B cell (primary cell): ENCODE results near the gene CEPT1. TPM values are rescaled to one million over a fixed set of nuclear protein-coding genes. Genes with fewer than 3 reads are reported as not detected.

Experiments
- ATAC-seq: fragments of 200-7000 bp; cut with Tn5 transposase; one replicate; pipeline ENCODE4 v1.10.0; 2021; ENCODE audit warnings: low read depth, mild to moderate bottlenecking, moderate number of reproducible peaks, moderate library complexity
- CTCF ChIA-PET: fragments of 350-600 bp; sonication (Branson Sonifier 250); formaldehyde crosslinking; loops from one replicate; lab custom pipeline; 2021; ENCODE audit warnings: antibody characterized with exemption, inconsistent platforms; lab: Charles Lee
- POLR2A ChIA-PET: fragments of 350-600 bp; sonication (Branson Sonifier 250); formaldehyde crosslinking; loops from one replicate; lab custom pipeline; 2021; ENCODE audit warnings: antibody characterized with exemption; lab: Charles Lee
- DNase-seq: peaks from one replicate; pipeline ENCODE4 v3.0.0; 2013
- H2AFZ ChIP-seq: 2 replicates; pipeline ENCODE4 v1.6.1; 2012; ENCODE audit warnings: mild to moderate bottlenecking, low read depth, low read length; ENCODE audit not compliant: insufficient read depth, poor library complexity, severe bottlenecking
- H3K27ac ChIP-seq, 2 donors: 1 replicate in 1 of 2; 2 replicates in 1 of 2; pipeline ENCODE4 v1.5.1; 2012 to 2013; ENCODE audit warnings: low read length in 2 of 2, mild to moderate bottlenecking in 2 of 2, moderate library complexity in 1 of 2
- H3K27me3 ChIP-seq, 4 experiments: fragments of 200-600 bp in 1 of 4; sonication (generic) in 1 of 4; replicated peaks in 1 of 4; 1 replicate in 2 of 4; 2 replicates in 2 of 4; pipeline versions ENCODE4 v1.6.1 to v1.7.0; 2013 to 2016; ENCODE audit warnings: low read length in 3 of 4, mild to moderate bottlenecking in 2 of 4, mixed read lengths in 1 of 4, moderate library complexity in 1 of 4; ENCODE audit not compliant: insufficient read depth in 4 of 4, control insufficient read depth in 3 of 4; ENCODE audit errors: control extremely low read depth in 1 of 4
- H3K36me3 ChIP-seq, 2 experiments: replicated peaks in 1 of 2; 1 replicate in 1 of 2; 2 replicates in 1 of 2; pipeline versions ENCODE4 v1.6.1 to v1.7.1; 2013; ENCODE audit warnings: low read length in 1 of 2; ENCODE audit not compliant: insufficient read depth in 2 of 2, control insufficient read depth in 1 of 2; ENCODE audit errors: control extremely low read depth in 1 of 2, extremely low read depth in 1 of 2
- H3K4me1 ChIP-seq, 2 donors: fragments of 200-600 bp in 1 of 2; sonication (generic) in 1 of 2; 1 replicate in 1 of 2; 2 replicates in 1 of 2; pipeline versions ENCODE4 v1.5.1 to v1.6.1; 2013 to 2017; ENCODE audit warnings: low read length in 2 of 2; ENCODE audit not compliant: control insufficient read depth in 2 of 2, insufficient read depth in 2 of 2
- H3K4me2 ChIP-seq: replicated peaks from 2 replicates; pipeline ENCODE3; 2012; ENCODE audit warnings: mild to moderate bottlenecking, low read depth, low read length; ENCODE audit not compliant: poor library complexity, severe bottlenecking
- H3K4me3 ChIP-seq, 5 experiments: fragments of 200-600 bp in 1 of 5; sonication (generic) in 1 of 5; 1 replicate in 3 of 5; 2 replicates in 2 of 5; pipeline versions ENCODE4 v1.5.1 to v1.7.0; 2011 to 2016; ENCODE audit warnings: low read length in 4 of 5, mild to moderate bottlenecking in 4 of 5, low read depth in 2 of 5, control low read depth in 1 of 5, moderate library complexity in 1 of 5; ENCODE audit not compliant: insufficient read depth in 1 of 5; ENCODE audit errors: control extremely low read depth in 1 of 5, extremely low read depth in 1 of 5
- H3K79me2 ChIP-seq: fragments of 200-600 bp; sonication (generic); one replicate; pipeline ENCODE4 v1.6.0; 2016; ENCODE audit warnings: low read length; ENCODE audit not compliant: control insufficient read depth, insufficient read depth
- H3K9ac ChIP-seq: fragments of 200-600 bp; sonication (generic); 2 replicates; pipeline ENCODE4 v1.6.1; 2017; ENCODE audit warnings: mild to moderate bottlenecking, low read length, moderate library complexity
- H3K9me3 ChIP-seq, 3 donors: one replicate each; pipeline versions ENCODE4 v1.6.1 to v1.7.1; 2013; ENCODE audit warnings: low read length in 2 of 3; ENCODE audit not compliant: control insufficient read depth in 2 of 3, insufficient read depth in 1 of 3; ENCODE audit errors: control extremely low read depth in 1 of 3
- H4K20me1 ChIP-seq: 2 replicates; pipeline ENCODE4 v1.6.0; 2012; ENCODE audit warnings: mild to moderate bottlenecking, low read length; ENCODE audit not compliant: insufficient read depth, control insufficient read depth, poor library complexity, severe bottlenecking
- H3K27ac Mint-ChIP-seq: one replicate; pipeline ENCODE4 v1.8.0; 2021; ENCODE audit warnings: mixed read lengths
- H3K27me3 Mint-ChIP-seq: one replicate; pipeline ENCODE4 v1.8.0; 2021; ENCODE audit warnings: mixed read lengths
- H3K4me1 Mint-ChIP-seq: one replicate; pipeline ENCODE4 v1.8.0; 2021; ENCODE audit warnings: mixed read lengths
- H3K4me3 Mint-ChIP-seq: one replicate; pipeline ENCODE4 v1.8.0; 2021; ENCODE audit warnings: mixed read lengths
- H3K9me3 Mint-ChIP-seq: one replicate; pipeline ENCODE4 v1.8.0; 2022; ENCODE audit warnings: mixed read lengths; ENCODE audit not compliant: insufficient read depth
- EZH2 ChIP-seq: IDR thresholded peaks from 2 replicates; pipeline ENCODE4 v1.6.1; 2012; ENCODE audit warnings: borderline replicate concordance, low read depth, mild to moderate bottlenecking, moderate library complexity, low read length; ENCODE audit not compliant: insufficient read depth, poor library complexity, severe bottlenecking
- WGBS: methylation state at CpG from one replicate; pipeline ENCODE4 v1.1.5; 2013; ENCODE audit warnings: missing lambda C conversion rate; ENCODE audit not compliant: insufficient coverage; 5-methylcytosine and 5-hydroxymethylcytosine counted together
- intact Hi-C: fragments of 100-400 bp; cut with micrococcal nuclease; formaldehyde crosslinking; loops from one replicate; pipeline ENCODE4 v1.10.0; 2022
- polyA plus RNA-seq: library from polyadenylated mRNA; depleted of rRNA; stranded (reverse); fragments of >200 nt; gene quantifications from 2 replicates; pipeline ENCODE4 v1.2.3, GENCODE V29; 2012
- total RNA-seq, 2 donors: library from RNA; stranded (reverse); fragments of 120-200 nt in 1 of 2; gene quantifications; 1 replicate in 1 of 2; 2 replicates in 1 of 2; pipeline versions ENCODE4 v1.2.3 to v1.2.4, GENCODE V29; 2013 to 2022
- TF ChIP-seq, protein P1 (sequence below): fragments of 200-600 bp; IDR thresholded peaks from one replicate; pipeline ENCODE4 v1.8.0; 2022; ENCODE audit warnings: antibody characterized with exemption, mild to moderate bottlenecking

Gene CEPT1
- total and polyA plus RNA-seq, 2 donors (not counting 1 experiment from before 2014, with no cell fraction given), result 47.1 to 83.5 TPM

DNA sequence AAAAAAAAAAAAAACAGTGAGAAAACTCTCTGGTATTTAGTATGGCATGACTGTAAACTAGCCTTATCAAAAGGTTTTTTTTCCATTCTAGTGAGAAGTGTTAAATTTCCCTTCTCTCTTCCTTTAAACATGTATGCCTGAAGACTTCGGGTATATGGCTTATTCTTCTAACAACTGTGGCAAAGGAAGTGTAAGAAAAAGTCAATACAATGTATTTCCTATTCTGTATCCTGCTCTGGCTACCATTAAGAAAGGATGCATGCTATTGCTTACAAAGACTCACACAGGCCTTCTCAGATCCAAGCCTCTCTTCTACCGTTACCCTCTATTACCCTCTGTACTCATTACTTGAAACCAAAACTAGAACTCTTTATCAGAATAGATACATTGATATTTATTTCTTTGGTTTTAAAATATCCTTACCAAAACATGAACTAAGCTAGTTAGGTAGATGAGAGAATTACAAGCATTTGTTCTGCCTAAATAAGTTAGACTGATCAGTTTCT, 8.4 kb downstream of the CEPT1 start:
- H3K36me3 ChIP-seq, result peaks cover 8 to 56% of the 10 kb centered on the region in 2 experiments

DNA sequence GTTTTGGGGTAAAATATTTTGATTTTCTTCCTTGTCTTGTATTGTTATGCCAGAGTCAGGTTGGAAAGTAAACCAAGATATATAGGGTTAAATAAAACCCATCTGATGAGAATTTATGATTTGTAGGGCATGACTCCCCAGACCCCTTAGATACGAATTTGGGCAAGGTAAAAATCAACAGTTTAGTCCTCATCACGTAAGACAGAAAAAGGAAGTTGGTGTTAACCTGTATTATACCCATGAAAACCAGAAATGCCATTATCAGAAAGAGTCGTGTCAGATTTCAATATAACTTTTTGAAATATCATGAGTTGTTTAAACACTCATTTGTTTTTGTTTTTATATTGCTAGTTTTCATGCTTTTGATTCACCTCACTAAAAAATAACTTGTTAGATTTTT, 11.8 kb downstream of the CEPT1 start:
- Histone ChIP-seq H3K9ac (peak overlapping the region; percentile 6), H4K20me1 (peaks cover 14% of the 10 kb centered on the region), H2AFZ (peak overlapping the region; percentile 39), H3K4me3 (no peak overlapping the region), H3K36me3 (peaks cover 9 to 70% of the 10 kb centered on the region in 2 experiments), H3K9me3 (no peaks in the 10 kb centered on the region), H3K27ac (peak overlapping the region; percentile 38 to 60), H3K4me1 (peaks cover 39 to 65% of the 10 kb centered on the region in 2 donors), H3K27me3 (no peaks in the 10 kb centered on the region), H3K4me2 (peak overlapping the region; percentile 38), H3K79me2 (peaks cover 100% of the 10 kb centered on the region)
- no CpG with 5 or more reads among the region's 3 CpGs for WGBS
- Mint-ChIP-seq H3K27ac (peak overlapping the region; percentile 91), H3K4me3 (peak overlapping the region; percentile 78), H3K27me3 (no peaks in the 10 kb centered on the region), H3K4me1 (peaks cover 89% of the 10 kb centered on the region), H3K9me3 (no peaks in the 10 kb centered on the region)
- no peak for ATAC-seq
- TF ChIP-seq, protein P1, sequence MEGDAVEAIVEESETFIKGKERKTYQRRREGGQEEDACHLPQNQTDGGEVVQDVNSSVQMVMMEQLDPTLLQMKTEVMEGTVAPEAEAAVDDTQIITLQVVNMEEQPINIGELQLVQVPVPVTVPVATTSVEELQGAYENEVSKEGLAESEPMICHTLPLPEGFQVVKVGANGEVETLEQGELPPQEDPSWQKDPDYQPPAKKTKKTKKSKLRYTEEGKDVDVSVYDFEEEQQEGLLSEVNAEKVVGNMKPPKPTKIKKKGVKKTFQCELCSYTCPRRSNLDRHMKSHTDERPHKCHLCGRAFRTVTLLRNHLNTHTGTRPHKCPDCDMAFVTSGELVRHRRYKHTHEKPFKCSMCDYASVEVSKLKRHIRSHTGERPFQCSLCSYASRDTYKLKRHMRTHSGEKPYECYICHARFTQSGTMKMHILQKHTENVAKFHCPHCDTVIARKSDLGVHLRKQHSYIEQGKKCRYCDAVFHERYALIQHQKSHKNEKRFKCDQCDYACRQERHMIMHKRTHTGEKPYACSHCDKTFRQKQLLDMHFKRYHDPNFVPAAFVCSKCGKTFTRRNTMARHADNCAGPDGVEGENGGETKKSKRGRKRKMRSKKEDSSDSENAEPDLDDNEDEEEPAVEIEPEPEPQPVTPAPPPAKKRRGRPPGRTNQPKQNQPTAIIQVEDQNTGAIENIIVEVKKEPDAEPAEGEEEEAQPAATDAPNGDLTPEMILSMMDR, result no peak
- TF ChIP-seq EZH2, result no peak
- intact Hi-C loops, result loop anchor here (2.0 to 5.0 kb wide), 3 partner anchors 19 to 35 kb away; no protein-coding TSS in a partner anchor
- DNase-seq, result peak; percentile 32
- POLR2A ChIA-PET, result interaction anchor here (0.8 kb wide), 1 partner anchor 40 kb away, joined by 11 read pairs; no protein-coding TSS in a partner anchor
- CTCF ChIA-PET, result no interaction called here

More for the DNA sequence above, 8.4 kb downstream of the CEPT1 start:
- H3K27me3 ChIP-seq, result no peaks in the 10 kb centered on the region
- H3K9me3 Mint-ChIP-seq, result no peaks in the 10 kb centered on the region
- H2AFZ ChIP-seq, result peak overlapping the region; percentile 11
- peak overlapping the region; percentile 36 for H3K4me2 ChIP-seq
- H3K79me2 ChIP-seq, result peaks cover 100% of the 10 kb centered on the region
- peaks cover 52 to 76% of the 10 kb centered on the region in 2 donors for H3K4me1 ChIP-seq
- intact Hi-C loops, result no loop called here
- peaks cover 4% of the 10 kb centered on the region for H4K20me1 ChIP-seq
- peak overlapping the region; percentile 51 for H3K4me3 Mint-ChIP-seq
- no peak for DNase-seq
- WGBS, result no CpG with 5 or more reads among the region's 2 CpGs
- peak overlapping the region in 1 of 2 donors; percentile 60 for H3K27ac ChIP-seq
- H3K9me3 ChIP-seq, result no peaks in the 10 kb centered on the region
- TF ChIP-seq EZH2, result no peak
- TF ChIP-seq, protein P1, result no peak
- ATAC-seq, result peak; percentile 36
- H3K4me1 Mint-ChIP-seq, result peaks cover 85% of the 10 kb centered on the region
- H3K27me3 Mint-ChIP-seq, result no peaks in the 10 kb centered on the region
- peak overlapping the region; percentile 2 for H3K9ac ChIP-seq
- H3K4me3 ChIP-seq, result no peak overlapping the region
- ChIA-PET POLR2A (no interaction called here), CTCF (no interaction called here)
- H3K27ac Mint-ChIP-seq, result peak overlapping the region; percentile 66
